Inferior parietal cortex (tissue), 1 donor: ENCODE results near the gene PNMA6F.
"Not testable (repeated sequence)": the region's sequence is repeated elsewhere in the genome, so short reads cannot be mapped to it uniquely, and the experiment has no call there.

Experiments used
- DNase-seq: peaks from one replicate; pipeline ENCODE4 v3.0.0-alpha.2; 2016; ENCODE audit errors: extremely low spot score

PNMA6F gene

DNA sequence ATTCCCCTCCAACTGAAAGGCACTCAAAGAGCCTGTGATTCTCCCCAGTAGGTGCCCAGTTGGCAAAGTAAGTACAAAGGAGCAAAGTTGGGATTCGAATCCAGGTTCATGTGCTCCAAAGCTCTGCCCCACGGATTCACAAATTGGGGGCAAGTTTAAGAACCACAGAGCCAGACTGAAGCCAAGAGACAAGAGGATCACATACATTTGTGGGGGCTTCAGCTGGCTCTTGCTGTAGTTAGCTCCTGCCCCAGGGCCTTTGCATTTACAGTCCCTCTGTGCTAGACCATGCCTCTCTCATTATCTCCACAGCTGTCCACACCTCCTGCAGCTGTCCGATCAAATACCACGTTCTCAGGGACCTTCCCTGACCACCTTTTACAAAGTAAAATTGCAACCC, 18.8 kb downstream of the PNMA6F start:
- no peak for DNase-seq

- no peak for DNase-seq
These were observed 19.8 kb downstream of the PNMA6F start for GRCh38 chrX:153301746-153302145.

DNA sequence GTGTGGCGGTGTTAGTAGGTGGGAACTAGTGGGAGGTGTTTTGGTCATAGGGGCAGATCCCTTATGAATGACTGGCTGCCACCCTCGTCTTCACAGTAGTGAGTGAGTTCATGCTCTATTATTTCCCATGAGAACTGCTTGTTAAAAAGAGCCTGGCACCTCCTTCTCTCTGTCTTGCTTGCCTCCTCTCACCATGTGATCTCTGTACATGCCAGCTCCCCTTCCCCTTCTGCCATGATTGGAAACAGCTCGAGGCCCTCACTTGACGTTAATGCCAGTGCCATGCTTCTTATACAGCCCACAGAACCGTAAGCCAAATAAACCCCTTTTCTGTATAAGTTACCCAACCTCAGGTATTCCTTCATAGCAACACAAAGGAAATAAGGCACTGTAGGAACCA, 21.7 kb downstream of the PNMA6F start:
- no peak for DNase-seq

DNA sequence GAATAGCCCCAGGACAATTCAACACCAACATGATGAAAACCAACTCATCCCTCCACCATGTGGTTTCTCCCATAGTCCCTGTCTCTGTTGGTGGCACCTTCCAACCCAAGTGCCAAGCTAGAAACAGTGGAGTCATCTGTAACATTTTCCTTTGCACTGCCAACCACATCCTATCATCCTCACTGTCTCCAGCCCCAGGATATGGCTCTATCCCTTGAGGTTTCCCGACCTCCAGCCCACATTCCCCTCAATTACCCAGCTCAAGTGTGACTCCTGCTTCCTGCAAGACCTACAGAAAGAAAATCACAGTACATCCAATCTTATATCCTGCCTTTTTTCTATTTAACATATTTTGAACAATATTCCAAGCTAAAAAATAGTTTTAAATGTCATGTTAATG, 24.2 kb downstream of the PNMA6F start:
- DNase-seq, result no peak

DNA sequence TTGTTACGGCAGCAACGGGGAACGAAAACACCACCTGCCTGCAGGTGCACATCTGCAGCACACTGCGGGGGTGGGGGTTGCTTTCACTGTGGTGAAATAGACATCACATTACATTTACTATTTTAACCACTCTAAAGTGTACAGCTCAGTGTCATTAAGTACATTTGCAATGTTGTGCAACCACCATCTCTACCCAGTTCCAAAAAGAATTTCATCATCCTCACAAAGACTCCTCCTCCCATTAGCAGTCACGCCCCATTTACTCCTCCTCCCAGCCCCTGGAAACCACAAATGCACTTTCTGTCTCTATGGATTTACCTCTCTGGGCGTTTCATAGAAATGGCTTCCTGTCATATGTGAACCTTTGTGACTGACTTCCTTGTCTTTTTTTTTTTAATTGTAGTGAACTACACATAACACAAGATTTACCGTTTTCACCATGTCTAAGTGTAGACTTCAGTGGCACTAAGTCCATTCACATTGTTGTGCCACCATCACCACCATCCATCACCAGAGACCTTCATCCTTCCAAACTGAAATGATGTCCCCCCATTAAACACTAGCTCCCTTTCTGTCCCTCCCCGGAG, 28.0 kb downstream of the PNMA6F start:
- not testable (repeated sequence) for DNase-seq

- DNase-seq, result not testable (repeated sequence)
These were observed 32.8 kb downstream of the PNMA6F start for GRCh38 chrX:153288807-153289206.

- not testable (repeated sequence) for DNase-seq
These were observed 35.9 kb downstream of the PNMA6F start for GRCh38 chrX:153285678-153286077.

- not testable (repeated sequence) for DNase-seq
These were observed 37.6 kb downstream of the PNMA6F start for GRCh38 chrX:153283982-153284381.

- DNase-seq, result not testable (repeated sequence)
These were observed 39.8 kb downstream of the PNMA6F start for GRCh38 chrX:153281784-153282183.

DNA sequence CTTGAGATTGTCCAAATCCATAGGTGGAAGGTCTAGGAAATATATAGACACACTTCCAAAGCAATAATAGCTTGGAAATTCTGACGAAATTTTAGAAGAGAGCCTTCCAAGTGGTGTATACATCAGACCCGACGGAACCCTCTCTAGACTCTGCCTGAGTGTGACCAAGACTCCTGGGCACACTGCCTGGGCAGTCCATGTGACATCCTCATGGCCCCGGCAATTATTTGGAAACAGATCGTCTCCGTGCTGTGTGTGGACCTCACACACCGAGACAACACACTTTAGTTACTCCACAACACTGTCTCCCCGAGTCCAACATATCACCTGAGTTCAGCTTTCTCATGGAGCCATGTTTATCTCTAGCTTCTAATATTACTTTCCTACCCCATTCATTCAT, 42.3 kb downstream of the PNMA6F start:
- DNase-seq, result not testable (repeated sequence)

GRCh38 chrX:153276049-153276448, 45.5 kb downstream of the PNMA6F start:
- not testable (repeated sequence) for DNase-seq

- not testable (repeated sequence) for DNase-seq
These were observed 46.1 kb downstream of the PNMA6F start for GRCh38 chrX:153275418-153275817.

DNA sequence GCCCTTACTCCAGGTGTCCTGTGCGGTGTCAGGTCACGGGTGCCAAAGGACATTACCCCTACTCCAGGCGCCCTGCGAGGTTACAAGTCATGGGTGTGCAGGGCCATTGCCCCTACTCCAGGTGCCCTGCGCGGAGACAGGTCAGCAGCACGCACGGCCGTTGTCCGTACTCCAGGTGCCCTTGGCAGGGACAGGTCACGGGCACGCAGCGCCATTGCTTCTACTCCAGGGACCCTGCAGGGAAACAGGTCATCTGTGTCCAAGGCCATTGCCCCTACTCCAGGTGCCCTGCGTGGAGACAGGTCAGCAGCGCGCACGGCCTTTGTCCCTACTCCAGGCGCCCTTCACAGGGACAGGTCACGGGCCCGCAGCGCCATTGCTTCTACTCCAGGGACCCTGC, 49.0 kb downstream of the PNMA6F start:
- not testable (repeated sequence) for DNase-seq

GRCh38 chrX:153272070-153272469, 49.5 kb downstream of the PNMA6F start:
- DNase-seq, result not testable (repeated sequence)
